GM18907 (cell line): ENCODE results near the gene PUM1.
"Not testable (repeated sequence)": the region's sequence is repeated elsewhere in the genome, so short reads cannot be mapped to it uniquely, and the experiment has no call there.

Experiments used
- ATAC-seq: cut with Tn5 transposase; IDR thresholded peaks from one replicate; pipeline ENCODE4 v1.9.1; 2021; ENCODE audit warnings: mild to moderate bottlenecking, moderate library complexity; ENCODE audit not compliant: unreplicated experiment

Gene PUM1

GRCh38 chr1:31064718-31065309 lies 703 bp downstream of the PUM1 start:
- ATAC-seq, result peak; percentile 6

- no peak for ATAC-seq
These were observed 1.3 kb downstream of the PUM1 start for GRCh38 chr1:31064111-31064717.

GRCh38 chr1:31063631-31064030 lies 1.9 kb downstream of the PUM1 start:
- no peak for ATAC-seq

GRCh38 chr1:31062867-31063380 lies 2.6 kb downstream of the PUM1 start:
- no peak for ATAC-seq

GRCh38 chr1:31062162-31062866 lies 3.2 kb downstream of the PUM1 start:
- ATAC-seq, result not testable (repeated sequence)

DNA sequence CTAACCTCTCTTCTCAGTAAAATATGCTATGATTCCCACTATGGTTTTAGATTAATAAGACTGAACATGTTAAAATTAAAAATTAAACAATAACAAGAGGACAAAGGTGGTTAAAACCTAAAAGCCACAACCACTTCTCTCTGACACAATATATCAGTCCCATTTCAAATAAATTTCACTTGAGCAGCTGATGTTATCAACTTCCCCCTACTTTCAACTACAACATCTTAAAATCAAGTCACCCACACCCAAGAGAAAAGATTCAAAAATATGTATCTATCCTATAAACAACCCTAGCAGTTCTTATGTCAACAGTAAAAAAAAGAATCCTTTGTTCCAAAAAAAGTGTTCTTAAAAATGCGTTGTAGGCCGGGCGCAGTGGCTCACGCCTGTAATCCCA lies 7.5 kb downstream of the PUM1 start:
- no peak for ATAC-seq

DNA sequence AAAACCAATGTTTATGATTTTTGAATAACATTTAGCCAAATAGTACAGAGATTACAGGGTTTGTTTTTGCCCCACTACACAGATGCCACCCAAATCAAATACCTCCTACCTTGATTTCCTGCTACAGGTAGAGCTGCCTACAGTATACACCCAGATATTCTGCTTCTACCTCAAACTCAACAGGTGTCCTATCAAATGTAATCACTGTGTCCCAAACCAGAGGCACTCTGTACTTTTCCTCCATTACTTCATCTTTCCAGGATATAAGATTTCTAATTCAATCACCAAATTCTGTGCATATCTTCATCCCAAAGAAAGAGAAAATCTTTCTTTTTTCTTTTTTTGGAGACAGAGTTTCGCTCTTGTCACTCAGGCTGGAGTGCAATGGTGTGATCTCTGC lies 9.6 kb downstream of the PUM1 start:
- no peak for ATAC-seq

GRCh38 chr1:31055501-31055900 lies 10.0 kb downstream of the PUM1 start:
- ATAC-seq, result no peak

DNA sequence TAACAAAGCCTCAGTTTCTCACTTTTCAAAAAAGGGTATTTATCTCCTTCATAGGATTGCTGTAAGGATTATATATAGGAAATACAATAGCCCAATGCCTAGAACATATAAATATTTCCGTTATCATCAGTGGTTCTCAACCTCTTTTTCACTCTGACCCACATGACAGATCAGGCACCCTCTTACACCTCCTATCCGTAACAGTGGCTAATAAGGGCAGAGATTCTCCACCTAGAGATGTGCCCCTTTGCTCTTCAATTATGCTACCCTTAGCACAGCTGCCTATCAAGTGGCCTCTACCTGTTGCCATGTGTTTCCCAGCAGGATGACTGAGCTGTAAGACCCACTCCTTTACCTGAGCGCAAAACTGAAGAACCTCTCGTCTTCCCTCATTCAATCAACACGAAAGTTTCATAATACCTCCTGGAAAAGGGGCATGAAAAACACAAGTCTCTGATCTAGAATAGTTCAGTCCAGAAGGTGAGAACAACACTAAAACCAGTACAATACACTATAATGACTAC lies 10.5 kb downstream of the PUM1 start:
- ATAC-seq, result no peak

- no peak for ATAC-seq
These were observed 11.2 kb downstream of the PUM1 start for GRCh38 chr1:31054349-31054748.

GRCh38 chr1:31052613-31053012 lies 12.9 kb downstream of the PUM1 start:
- not testable (repeated sequence) for ATAC-seq

GRCh38 chr1:31051611-31052010 lies 13.9 kb downstream of the PUM1 start:
- ATAC-seq, result no peak

DNA sequence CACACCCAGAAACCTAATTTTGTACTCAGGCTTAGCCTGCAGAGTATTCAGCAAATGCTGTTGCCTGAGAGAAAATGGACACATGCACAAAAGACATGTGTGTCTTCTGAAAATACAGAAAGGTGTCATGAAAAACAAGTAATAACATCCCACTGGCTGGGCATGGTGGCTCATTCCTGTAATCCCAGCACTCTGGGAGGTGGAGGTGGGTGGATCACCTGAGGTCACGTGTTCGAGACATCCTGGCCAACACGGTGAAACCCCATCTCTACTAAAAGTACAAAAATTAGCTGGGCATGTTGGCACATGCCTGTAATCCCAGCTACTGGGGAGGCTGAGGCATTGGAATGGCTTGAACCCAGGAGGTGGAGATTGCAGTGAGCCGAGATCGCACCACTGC lies 18.0 kb downstream of the PUM1 start:
- not testable (repeated sequence) for ATAC-seq

- ATAC-seq, result no peak
These were observed 21.9 kb downstream of the PUM1 start for GRCh38 chr1:31043631-31044030.

- ATAC-seq, result no peak
These were observed 22.9 kb downstream of the PUM1 start for GRCh38 chr1:31042656-31043055.

DNA sequence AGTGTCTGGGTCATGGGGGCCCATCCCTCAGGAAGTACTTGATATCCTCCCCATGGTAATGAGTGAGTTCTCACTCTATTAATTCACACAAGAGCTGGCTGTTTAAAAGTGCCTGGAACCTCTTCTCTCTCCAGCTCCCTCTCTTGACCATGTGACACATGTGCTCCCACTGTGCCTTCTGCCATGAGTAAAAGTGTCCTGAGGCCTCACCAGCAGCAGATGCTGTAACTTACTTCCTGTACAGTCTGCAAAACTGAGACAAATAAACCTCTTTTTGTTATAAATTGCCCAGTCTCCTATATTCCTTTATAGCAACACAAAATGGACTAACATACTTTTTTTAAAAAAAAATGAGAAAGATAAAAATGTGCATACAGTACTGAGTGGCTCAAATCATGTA lies 24.0 kb downstream of the PUM1 start:
- ATAC-seq, result no peak

GRCh38 chr1:31040038-31040437 lies 25.5 kb downstream of the PUM1 start:
- no peak for ATAC-seq

DNA sequence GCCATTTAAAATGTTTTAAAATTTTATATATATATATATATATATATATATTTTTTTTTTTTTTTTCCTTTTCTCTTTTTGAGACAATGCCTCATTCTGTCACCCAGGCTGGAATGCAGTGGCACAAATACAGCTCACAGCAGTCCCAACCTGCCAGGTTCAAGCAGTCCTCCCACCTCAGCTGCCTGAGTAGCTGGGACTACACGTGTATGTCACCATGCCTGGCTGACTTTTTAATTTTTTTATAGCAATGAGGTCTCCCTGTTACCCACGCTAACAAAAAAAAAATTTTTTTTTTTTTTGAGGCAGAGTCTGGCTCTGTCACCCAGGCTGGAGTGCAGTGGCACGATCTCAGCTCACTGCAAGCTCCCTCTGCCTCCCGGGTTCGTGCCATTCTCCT lies 26.6 kb downstream of the PUM1 start:
- ATAC-seq, result not testable (repeated sequence)

DNA sequence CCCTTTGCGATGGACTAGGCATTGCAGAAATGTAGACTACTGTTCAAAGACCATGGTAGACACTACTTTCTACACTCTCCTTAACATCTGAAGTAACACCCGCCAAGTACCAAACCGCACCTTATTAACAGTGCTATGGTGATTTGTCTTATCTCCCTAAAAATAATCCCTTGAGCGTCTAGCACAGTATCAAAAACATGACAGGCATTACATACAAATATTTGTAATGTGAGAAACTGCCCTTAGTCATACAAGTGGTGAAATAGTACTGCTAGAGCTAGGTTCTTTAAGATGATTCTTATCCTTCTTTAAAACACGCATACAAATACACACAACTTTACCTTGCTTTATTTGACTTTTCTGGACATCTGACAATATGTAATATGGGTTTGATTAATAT lies 27.2 kb downstream of the PUM1 start:
- ATAC-seq, result no peak

- no peak for ATAC-seq
These were observed 28.6 kb downstream of the PUM1 start for GRCh38 chr1:31036749-31037500.

GRCh38 chr1:31033598-31033997 lies 31.9 kb downstream of the PUM1 start:
- ATAC-seq, result no peak
